ENCODE data around the gene ACVR1B. TPM values are rescaled to one million over a fixed set of nuclear protein-coding genes. Genes with fewer than 3 reads are reported as not detected.

The ACVR1B gene
- total and polyA plus RNA-seq, 9 of the 15 experiments (the other 6 are each of a cell fraction or from before 2014, with no cell fraction given) = 0.97 to 15.1 (median 6.8) TPM

- POLR2A ChIA-PET = interaction anchor here (0.6 to 2.5 kb wide), 4 partner anchors 14 to 101 kb away, joined by 3 to 13 read pairs (median 4); no protein-coding TSS in a partner anchor
- H3K79me2 ChIP-seq (ENCODE audit: control insufficient read depth, insufficient read depth, low read length) = no peaks in the 10 kb centered on the region
These were observed 53.9 kb downstream of the ACVR1B start for GRCh38 chr12:52005218-52005902.

More at GRCh38 chr12:52005218-52005902, 53.9 kb downstream of the ACVR1B start:
- H3K36me3 ChIP-seq (ENCODE audit: control insufficient read depth, insufficient read depth, low read length) = no peaks in the 10 kb centered on the region
- peaks cover 13 to 35% of the 10 kb centered on the region in 2 experiments for H3K4me1 ChIP-seq (replicated peaks in 1 of 2; ENCODE audit: control insufficient read depth in 2 of 2, insufficient read depth in 2 of 2, low read length in 2 of 2)
- H3K4me2 ChIP-seq (ENCODE audit: insufficient read depth, low read length) = no peak overlapping the region
- no peaks in the 10 kb centered on the region for H3K9me1 ChIP-seq (ENCODE audit: control insufficient read depth, insufficient read depth, low read length)
- BruUV-seq (replicated peaks) = no TSS peak
- intact Hi-C loops (cut with micrococcal nuclease) = no loop called here
- FAIRE-seq (no peak), ATAC-seq (no peak), DNase-seq (ENCODE audit: extremely low read depth in 1 of 4, low spot score in 3 of 4) (no peak)
- no peak overlapping the region for H3K4me3 ChIP-seq
- 38% methylated on average over 10 of the region's 10 CpGs for WGBS (ENCODE audit: insufficient coverage, low coverage, missing lambda C conversion rate)
- peak overlapping the region in 1 of 2 experiments; percentile 77; a peak in 2 of 4 replicates for H3K9ac ChIP-seq (ENCODE audit: insufficient read depth in 1 of 2, low read depth in 2 of 2, low read length in 2 of 2)
- H3K27ac ChIP-seq (ENCODE audit: extremely low read depth, low read depth, low read length) = no peak overlapping the region
- no peaks in the 10 kb centered on the region for H4K20me1 ChIP-seq (replicated peaks; ENCODE audit: control insufficient read depth, insufficient read depth, low read length)
- no peaks in the 10 kb centered on the region for H3K9me3 ChIP-seq (replicated peaks; ENCODE audit: control insufficient read depth, insufficient read depth, low read depth, low read length)
- in situ Hi-C loops (cut with MboI) = loop anchor here (25.0 kb wide), 1 partner anchor 593 kb away; the partner anchor contains the start of gene SLC4A8
- CTCF ChIA-PET (ENCODE audit: low intra/inter-chr PET ratio) = interaction anchor here (0.6 to 5.4 kb wide), 5 partner anchors 15 to 740 kb away, joined by 3 to 63 read pairs (median 5); no protein-coding TSS in a partner anchor
- no peak overlapping the region for H2AFZ ChIP-seq (ENCODE audit: low read depth, low read length)
- TF ChIP-seq TEAD2 (tag; IDR thresholded peaks at IDR 0.05) (no peak), NR2F6 (CRISPR knock-in tag; IDR thresholded peaks at IDR 0.05) (no peak), SREBF1 (IDR thresholded peaks at IDR 0.05; ENCODE audit: borderline replicate concordance, low read depth, low read length) (no peak), STAT5A (IDR thresholded peaks at IDR 0.05; ENCODE audit: borderline replicate concordance, low read length) (no peak), RBM15 (IDR thresholded peaks at IDR 0.05; ENCODE audit: insufficient read depth, low read length) (no peak), XRCC4 (IDR thresholded peaks at IDR 0.05; ENCODE audit: extremely low read depth, insufficient read depth, insufficient read length) (no peak), ZNF239 (CRISPR knock-in tag; IDR thresholded peaks at IDR 0.05) (no peak), HDAC1 (IDR thresholded peaks at IDR 0.05) (no peak), SRSF3 (IDR thresholded peaks at IDR 0.05; ENCODE audit: insufficient read depth, low read length) (no peak), MED1 (CRISPR knock-in tag; IDR thresholded peaks at IDR 0.05; ENCODE audit: borderline replicate concordance) (no peak), ZNF561 (CRISPR knock-in tag; conservative IDR thresholded peaks at IDR 0.05) (no peak), EHMT2 (IDR thresholded peaks at IDR 0.05) (no peak), DDX20 (tag; IDR thresholded peaks at IDR 0.05; ENCODE audit: low read depth) (no peak), SMAD3 (CRISPR knock-in tag; conservative IDR thresholded peaks at IDR 0.05) (no peak), ZNF134 (CRISPR knock-in tag; conservative IDR thresholded peaks at IDR 0.05) (no peak), CBFB (CRISPR knock-in tag; IDR thresholded peaks at IDR 0.05) (no peak), ZNF639 (CRISPR knock-in tag; conservative IDR thresholded peaks at IDR 0.05 in 1 of 2, IDR thresholded peaks at IDR 0.05 in 1 of 2) (no peak)
- TF ChIP-seq, protein P1, sequence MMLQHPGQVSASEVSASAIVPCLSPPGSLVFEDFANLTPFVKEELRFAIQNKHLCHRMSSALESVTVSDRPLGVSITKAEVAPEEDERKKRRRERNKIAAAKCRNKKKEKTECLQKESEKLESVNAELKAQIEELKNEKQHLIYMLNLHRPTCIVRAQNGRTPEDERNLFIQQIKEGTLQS (IDR thresholded peaks at IDR 0.05) = no peak
- TF ChIP-seq, protein P1 (CRISPR knock-in tag; conservative IDR thresholded peaks at IDR 0.05) = no peak
- TF ChIP-seq, protein P2, sequence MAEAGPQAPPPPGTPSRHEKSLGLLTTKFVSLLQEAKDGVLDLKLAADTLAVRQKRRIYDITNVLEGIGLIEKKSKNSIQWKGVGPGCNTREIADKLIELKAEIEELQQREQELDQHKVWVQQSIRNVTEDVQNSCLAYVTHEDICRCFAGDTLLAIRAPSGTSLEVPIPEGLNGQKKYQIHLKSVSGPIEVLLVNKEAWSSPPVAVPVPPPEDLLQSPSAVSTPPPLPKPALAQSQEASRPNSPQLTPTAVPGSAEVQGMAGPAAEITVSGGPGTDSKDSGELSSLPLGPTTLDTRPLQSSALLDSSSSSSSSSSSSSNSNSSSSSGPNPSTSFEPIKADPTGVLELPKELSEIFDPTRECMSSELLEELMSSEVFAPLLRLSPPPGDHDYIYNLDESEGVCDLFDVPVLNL (CRISPR knock-in tag; IDR thresholded peaks at IDR 0.05; ENCODE audit: low read depth) = no peak
- H3K27me3 ChIP-seq (ENCODE audit: control insufficient read depth in 2 of 2, insufficient read depth in 2 of 2, low read length in 2 of 2) = no peaks in the 10 kb centered on the region
